Coronary artery (tissue), 2 donors: ENCODE data around the gene LUC7L2.
"Not testable (repeated sequence)": the region's sequence is repeated elsewhere in the genome, so short reads cannot be mapped to it uniquely, and the experiment has no call there.

Source experiments
- DNase-seq: peaks from one replicate; pipeline ENCODE4 v3.0.0-alpha.2; 2017; ENCODE audit warnings: low spot score
- H3K27ac ChIP-seq, 2 donors: fragments of 200-600 bp; sonication (generic); one replicate each; pipeline ENCODE4 v1.5.1; 2016 to 2019
- H3K4me3 ChIP-seq: fragments of 200-600 bp; sonication (generic); 2 replicates; pipeline ENCODE4 v1.5.1; 2016; ENCODE audit warnings: mild to moderate bottlenecking, moderate library complexity
- TF ChIP-seq, protein P1 (sequence below): fragments of 200-600 bp; sonication (generic); IDR thresholded peaks from one replicate; pipeline ENCODE4 v1.5.1; 2019; ENCODE audit warnings: antibody characterized with exemption

LUC7L2 gene

DNA sequence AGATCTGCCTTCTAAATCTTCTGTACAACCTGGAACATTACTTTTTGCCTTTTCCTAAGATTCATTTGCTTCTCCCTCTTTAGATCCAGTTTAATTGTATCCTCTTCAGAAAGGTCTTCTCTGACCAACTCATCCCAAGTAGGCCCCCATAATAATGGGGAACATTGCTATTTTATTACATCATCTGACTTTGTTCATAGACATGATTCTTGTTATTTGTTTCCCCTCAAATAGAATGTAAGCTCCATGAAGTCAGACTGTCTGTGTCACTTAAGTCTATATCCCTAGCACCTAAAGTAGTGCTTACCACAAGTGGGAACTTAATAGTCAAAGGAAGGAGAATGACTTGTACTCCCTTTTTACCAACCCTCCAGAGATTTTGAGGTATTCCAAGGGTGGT, 37.5 kb downstream of the LUC7L2 start:
- Histone ChIP-seq H3K4me3 (no peak overlapping the region), H3K27ac (no peak overlapping the region)
- TF ChIP-seq, protein P1, sequence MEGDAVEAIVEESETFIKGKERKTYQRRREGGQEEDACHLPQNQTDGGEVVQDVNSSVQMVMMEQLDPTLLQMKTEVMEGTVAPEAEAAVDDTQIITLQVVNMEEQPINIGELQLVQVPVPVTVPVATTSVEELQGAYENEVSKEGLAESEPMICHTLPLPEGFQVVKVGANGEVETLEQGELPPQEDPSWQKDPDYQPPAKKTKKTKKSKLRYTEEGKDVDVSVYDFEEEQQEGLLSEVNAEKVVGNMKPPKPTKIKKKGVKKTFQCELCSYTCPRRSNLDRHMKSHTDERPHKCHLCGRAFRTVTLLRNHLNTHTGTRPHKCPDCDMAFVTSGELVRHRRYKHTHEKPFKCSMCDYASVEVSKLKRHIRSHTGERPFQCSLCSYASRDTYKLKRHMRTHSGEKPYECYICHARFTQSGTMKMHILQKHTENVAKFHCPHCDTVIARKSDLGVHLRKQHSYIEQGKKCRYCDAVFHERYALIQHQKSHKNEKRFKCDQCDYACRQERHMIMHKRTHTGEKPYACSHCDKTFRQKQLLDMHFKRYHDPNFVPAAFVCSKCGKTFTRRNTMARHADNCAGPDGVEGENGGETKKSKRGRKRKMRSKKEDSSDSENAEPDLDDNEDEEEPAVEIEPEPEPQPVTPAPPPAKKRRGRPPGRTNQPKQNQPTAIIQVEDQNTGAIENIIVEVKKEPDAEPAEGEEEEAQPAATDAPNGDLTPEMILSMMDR, result no peak
- no peak for DNase-seq

DNA sequence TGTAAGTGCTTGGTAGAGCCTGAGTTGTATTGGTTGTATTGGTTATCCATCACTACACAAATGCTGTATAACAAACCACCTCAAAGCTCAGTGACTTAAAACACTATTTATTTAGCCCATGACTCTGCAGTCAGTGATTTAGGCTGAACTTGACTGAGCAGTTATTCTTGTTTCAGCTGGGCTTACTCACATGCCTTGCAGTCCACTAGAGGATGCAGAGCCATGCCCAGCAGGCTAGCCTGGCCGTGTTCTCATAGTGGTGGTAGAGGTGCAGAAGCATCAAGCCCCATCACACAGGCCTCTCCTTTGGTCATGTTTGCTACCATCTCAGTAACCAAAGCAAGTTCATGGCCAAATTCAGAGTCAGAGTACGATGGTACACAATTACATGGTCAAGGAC, 43.9 kb downstream of the LUC7L2 start:
- Histone ChIP-seq H3K27ac (no peak overlapping the region), H3K4me3 (no peak overlapping the region)
- TF ChIP-seq, protein P1, result no peak
- DNase-seq, result no peak

DNA sequence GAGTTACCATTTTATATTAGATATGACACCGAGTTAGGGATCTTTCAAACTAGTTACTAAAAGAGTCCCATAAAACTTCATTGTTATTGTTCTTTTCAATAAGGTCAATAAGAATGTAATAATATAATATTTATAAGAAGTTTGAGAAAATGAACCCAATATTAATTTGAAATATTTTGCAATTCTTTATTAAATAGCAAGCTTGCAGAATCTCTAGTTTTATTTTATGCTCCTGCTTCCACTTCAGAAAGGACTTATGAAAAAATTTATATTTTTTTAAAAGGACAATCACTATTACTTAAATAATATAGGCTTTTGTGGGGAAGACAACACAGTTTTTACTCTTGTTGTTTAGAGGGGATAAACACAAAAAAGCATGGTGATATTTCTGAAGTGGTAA, 47.9 kb downstream of the LUC7L2 start:
- Histone ChIP-seq H3K27ac (no peak overlapping the region), H3K4me3 (no peak overlapping the region)
- TF ChIP-seq, protein P1, result no peak
- no peak for DNase-seq

DNA sequence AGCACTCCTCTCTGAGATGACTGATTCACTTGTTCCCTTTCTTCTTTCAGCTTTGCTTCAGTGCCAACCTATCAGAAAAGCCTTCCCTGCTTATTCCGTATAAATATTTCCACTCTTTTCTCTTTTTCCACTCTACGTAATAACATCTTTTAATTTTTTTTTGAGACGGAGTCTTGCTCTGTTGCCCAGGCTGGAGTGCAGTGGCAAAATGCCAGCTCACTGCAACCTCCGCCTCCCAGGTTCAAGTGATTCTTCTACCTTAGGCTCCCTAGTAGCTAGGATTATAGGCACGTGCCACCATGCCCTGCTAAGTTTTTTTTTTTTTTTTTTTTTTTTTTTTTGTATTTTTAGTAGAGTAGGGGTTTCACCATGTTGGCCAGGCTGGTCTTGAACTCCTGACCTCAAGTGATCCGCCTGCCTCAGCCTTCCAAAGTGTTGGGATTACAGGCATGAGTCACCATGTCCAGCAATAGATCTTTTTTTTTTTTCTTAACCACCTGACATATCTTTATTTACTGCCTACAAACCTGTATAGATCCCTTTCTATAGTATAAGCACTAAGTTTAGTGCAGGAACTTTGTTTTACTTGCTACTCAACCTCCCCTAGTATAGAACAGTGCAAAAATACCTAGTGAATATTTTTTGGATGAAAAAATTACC, 55.2 kb downstream of the LUC7L2 start:
- not testable (repeated sequence) for H3K4me3 ChIP-seq, H3K27ac ChIP-seq, DNase-seq

DNA sequence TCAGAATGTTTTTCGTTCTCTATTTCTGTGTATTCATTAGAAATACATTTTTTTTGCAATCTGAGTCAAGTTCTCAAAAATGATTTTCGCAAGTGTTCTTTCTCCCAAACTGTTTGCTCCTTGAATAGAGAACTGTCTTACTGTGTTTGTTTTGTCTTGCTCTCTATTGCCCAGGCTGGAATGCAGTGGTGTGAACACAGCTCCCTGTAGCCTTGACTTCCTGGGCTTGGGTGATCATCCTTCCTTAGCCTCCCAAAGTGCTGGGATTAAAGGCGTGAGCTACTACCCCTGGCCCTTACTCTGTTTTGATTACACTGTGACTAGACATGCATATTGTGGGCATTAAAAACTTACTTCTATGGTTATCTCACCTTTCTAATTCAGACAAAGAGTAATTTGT, 56.7 kb downstream of the LUC7L2 start:
- Histone ChIP-seq H3K4me3 (no peak overlapping the region), H3K27ac (no peak overlapping the region)
- DNase-seq, result no peak
- TF ChIP-seq, protein P1, result no peak

DNA sequence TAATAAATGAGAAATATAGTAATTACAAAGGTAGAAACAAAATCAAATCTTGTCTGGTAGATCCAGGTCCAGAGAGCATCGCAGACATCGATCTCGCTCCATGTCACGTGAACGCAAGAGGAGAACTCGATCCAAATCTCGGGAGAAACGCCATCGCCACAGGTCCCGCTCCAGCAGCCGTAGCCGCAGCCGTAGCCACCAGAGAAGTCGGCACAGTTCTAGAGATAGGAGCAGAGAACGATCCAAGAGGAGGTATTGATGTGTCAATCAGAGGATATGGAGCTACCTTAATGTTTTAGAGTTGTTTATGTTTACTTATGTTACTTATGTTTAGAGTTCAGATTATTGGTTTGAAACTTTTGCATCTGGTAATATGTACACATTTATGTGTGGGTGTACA, 57.8 kb downstream of the LUC7L2 start:
- TF ChIP-seq, protein P1, result no peak
- no peak overlapping the region for H3K4me3 ChIP-seq
- no peak for DNase-seq
- H3K27ac ChIP-seq, result no peak overlapping the region

DNA sequence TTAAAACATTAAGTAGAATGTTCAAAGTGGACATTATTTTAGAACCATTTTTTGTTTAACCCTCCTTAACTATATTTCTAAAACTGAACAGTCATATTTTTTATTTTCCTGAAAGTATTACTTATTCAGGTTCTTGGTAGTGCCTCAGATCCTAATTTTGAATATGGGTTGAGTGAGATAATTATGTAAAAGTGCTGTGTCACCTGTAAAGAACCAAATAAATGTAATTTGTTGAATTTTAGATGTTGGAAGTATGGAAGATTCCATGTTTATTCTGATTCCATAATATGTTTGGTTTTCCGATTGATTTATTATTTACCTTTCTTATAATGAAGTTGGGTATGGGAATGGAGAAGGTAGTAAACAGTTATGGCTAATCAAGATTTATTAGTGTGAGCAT, 61.4 kb downstream of the LUC7L2 start:
- TF ChIP-seq, protein P1, result no peak
- no peak overlapping the region for H3K27ac ChIP-seq
- DNase-seq, result no peak
- no peak overlapping the region for H3K4me3 ChIP-seq
